ENCODE data around the gene TSKS.
A peak's percentile ranks its signal among the peaks of the same experiment; 100 is the strongest.

The TSKS gene

GRCh38 chr19:49716154-49716553, 47.0 kb downstream of the TSKS start:
- no peak for DNase-seq (ENCODE audit: low read depth in 2 of 2)

DNA sequence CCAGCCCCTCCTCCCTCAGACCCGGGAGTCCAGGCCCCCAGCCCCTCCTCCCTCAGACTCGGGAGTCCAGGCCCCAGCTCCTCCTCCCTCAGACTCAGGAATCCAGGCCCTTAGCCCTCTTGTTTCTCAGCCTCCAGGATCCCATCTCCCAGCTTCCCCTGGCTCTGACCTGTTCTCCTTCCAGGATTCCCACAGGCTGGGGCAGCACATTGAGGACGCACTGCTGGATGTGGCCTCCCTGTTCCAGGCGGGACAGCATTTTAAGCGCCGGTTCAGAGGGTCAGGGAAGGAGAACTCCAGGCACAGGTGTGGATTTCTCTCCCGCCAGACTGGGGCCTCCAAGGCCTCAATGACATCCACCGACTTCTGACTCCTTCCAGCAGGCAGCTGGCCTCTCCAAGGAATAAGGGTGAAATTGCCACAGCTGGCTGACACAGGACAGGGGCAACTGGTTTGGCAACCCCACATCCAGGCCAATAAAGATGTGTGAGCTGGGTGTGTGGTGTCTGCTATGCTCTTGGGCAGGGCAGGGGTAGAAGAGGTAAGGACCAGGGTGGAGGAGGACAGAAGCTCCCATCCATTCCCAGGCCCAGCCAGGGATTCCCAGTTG, 49.8 kb downstream of the TSKS start:
- DNase-seq (ENCODE audit: low read depth in 2 of 2), result no peak

- DNase-seq (ENCODE audit: low read depth in 2 of 2), result no peak
Observed at GRCh38 chr19:49712397-49712859, 50.7 kb downstream of the TSKS start.

DNA sequence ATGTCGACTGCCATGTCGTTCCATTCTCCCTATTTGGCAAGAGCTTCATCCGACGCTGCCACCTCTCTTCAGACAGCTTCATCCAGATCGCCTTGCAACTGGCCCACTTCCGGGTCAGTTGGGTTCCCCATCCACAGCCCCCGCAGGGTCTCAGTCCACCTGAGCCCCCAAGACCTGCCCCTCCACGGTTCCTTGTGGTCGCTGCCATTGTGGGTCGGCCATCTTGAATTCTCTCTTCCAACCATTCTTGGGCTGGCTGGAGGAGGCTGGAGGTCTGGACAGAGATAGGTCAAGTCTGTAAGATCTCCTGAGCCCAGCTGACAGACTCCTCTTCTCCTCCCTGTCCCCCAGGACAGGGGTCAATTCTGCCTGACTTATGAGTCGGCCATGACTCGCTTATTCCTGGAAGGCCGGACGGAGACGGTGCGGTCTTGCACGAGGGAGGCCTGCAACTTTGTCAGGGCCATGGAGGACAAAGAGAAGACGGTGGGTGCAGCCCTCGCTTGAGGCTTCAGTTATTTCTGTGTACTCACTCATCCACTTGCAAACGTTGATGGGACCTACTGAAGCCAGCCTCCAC, 52.6 kb downstream of the TSKS start:
- no peak for DNase-seq (ENCODE audit: low read depth in 2 of 2)

GRCh38 chr19:49705919-49706318, 57.2 kb downstream of the TSKS start:
- DNase-seq (ENCODE audit: low read depth in 2 of 2), result no peak

- DNase-seq (ENCODE audit: low read depth in 2 of 2), result no peak
Observed at GRCh38 chr19:49704888-49705642, 58.0 kb downstream of the TSKS start.

DNA sequence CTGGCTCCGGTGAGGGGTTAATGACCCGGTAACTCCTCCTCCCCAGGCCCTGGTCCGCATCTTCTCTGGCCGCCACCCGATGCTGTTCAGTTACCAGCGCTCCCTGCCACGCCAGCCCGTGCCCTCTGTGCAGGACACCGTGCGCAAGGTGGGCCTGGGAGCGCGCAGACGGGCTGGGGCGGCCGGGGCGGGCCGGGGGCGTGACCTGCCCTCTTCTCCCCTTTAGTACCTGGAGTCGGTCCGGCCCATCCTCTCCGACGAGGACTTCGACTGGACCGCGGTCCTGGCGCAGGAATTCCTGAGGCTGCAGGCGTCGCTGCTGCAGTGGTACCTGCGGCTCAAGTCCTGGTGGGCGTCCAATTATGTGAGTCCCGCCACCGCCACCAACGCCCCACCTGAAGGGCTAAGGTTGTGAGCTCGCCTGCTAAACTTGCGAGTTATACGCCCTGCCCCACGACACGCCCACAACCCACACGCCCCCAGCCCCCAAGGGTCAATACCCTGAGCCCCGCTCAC, 61.8 kb downstream of the TSKS start:
- DNase-seq (ENCODE audit: low read depth in 2 of 2), result no peak

GRCh38 chr19:49700563-49700962, 62.5 kb downstream of the TSKS start:
- DNase-seq (ENCODE audit: low read depth in 2 of 2), result no peak

- DNase-seq (ENCODE audit: low read depth in 2 of 2), result no peak
Observed at GRCh38 chr19:49699364-49699763, 63.7 kb downstream of the TSKS start.

- no peak for DNase-seq (ENCODE audit: low read depth in 2 of 2)
Observed at GRCh38 chr19:49696865-49697264, 66.2 kb downstream of the TSKS start.

GRCh38 chr19:49696115-49696514, 67.0 kb downstream of the TSKS start:
- DNase-seq (ENCODE audit: low read depth in 2 of 2), result no peak

- no peak for DNase-seq (ENCODE audit: low read depth in 2 of 2)
Observed at GRCh38 chr19:49692147-49692506, 71.0 kb downstream of the TSKS start.

DNA sequence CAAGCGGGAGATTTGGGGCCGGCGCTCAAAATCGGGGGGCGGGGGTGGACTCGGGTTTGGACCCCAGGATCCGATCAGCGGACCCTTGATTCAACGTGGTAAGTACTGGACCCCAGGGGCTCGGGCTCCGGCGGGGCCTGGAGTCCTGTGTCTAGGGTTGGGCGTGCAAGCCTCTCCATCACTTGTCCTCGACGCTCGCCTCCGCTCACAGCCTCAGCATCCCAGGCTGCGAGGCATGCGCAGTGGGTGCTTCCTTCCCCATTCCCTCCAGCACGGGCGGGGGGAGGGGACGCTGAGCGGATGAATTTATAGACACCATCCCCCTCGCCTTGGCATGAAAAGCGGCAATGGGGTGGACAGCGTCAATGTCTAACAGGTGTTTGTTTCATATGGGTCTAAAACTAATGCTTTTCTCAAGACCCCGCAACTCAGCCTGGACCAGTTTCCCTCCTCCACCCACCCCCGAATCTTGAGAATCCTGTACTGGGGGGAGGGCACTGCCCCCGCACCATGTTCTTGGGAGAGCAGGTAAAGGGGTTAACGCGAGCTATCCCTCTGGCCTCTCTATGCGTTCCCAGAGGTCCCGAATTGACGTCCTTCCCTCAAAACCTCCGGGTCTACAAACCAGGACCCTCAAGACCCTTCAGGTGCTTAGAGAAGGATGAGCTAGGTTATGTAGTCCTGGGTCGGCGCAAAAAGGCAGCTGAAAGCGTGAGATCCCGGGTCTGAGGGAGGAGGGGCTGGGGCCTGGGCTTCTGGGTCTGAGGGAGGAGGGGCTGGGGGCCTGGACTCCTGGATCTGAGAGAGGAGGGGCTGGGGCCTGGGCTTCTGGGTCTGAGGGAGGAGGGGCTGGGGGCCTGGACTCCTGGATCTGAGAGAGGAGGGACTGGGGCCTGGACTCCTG, 71.6 kb downstream of the TSKS start:
- no peak for DNase-seq (ENCODE audit: low read depth in 2 of 2)

GRCh38 chr19:49690656-49691242, 72.4 kb downstream of the TSKS start, which contains the start of gene CPT1C:
TSS of gene CPT1C (plus strand) at chr19:49691116. CDS start at chr19:49692253, 1,137 bp downstream.
- peak in 1 of 2 donors; percentile 21 for DNase-seq (ENCODE audit: low read depth in 2 of 2)

- DNase-seq (ENCODE audit: low read depth in 2 of 2), result no peak
Observed at GRCh38 chr19:49690079-49690655, 72.9 kb downstream of the TSKS start.

Data from stimulated activated CD8-positive, alpha-beta memory T cell treated with anti-CD3 and anti-CD28 coated beads, Interleukin-7, amount 100 ng/mL, for 4 hours (primary cell).